ENCODE data around the gene PNMA8B. TPM values are rescaled to one million over a fixed set of nuclear protein-coding genes. Genes with fewer than 3 reads are reported as not detected.

The PNMA8B gene
- total RNA-seq, 1 donor from 2014 or later = 15.8 TPM

- Histone ChIP-seq H3K4me3 (no peak overlapping the region), H3K36me3 (no peaks in the 10 kb centered on the region), H3K27me3 (no peaks in the 10 kb centered on the region), H3K4me1 (peaks cover 8 to 50% of the 10 kb centered on the region in 2 donors), H3K9me3 (no peaks in the 10 kb centered on the region), H3K27ac (peak overlapping the region; percentile 94 to 96)
- no peak for TF ChIP-seq CTCF (IDR thresholded peaks at IDR 0.05)
- no peak for DNase-seq (ENCODE audit: low spot score in 2 of 2)
- intact Hi-C loops (cut with DNase I) = loop anchor here (2.0 to 5.0 kb wide), 2 partner anchors 24 to 60 kb away; partner anchors contain the start of gene CCDC8
Observed at GRCh38 chr19:46472592-46472991, 23.1 kb downstream of the PNMA8B start.

- no peaks in the 10 kb centered on the region for H3K9me3 ChIP-seq
- no peak for TF ChIP-seq CTCF (IDR thresholded peaks at IDR 0.05)
- peaks cover 8 to 50% of the 10 kb centered on the region in 2 donors for H3K4me1 ChIP-seq
- H3K27ac ChIP-seq = peak overlapping the region; percentile 94 to 96
- no peak for DNase-seq (ENCODE audit: low spot score in 2 of 2)
- peak overlapping the region; percentile 56 to 61 for H3K4me3 ChIP-seq
- no peaks in the 10 kb centered on the region for H3K27me3 ChIP-seq
- no peaks in the 10 kb centered on the region for H3K36me3 ChIP-seq
- intact Hi-C loops (cut with DNase I) = loop anchor here (2.0 to 5.0 kb wide), 2 partner anchors 23 to 60 kb away; partner anchors contain the start of gene CCDC8
Observed at GRCh38 chr19:46471811-46472543, 23.7 kb downstream of the PNMA8B start.

- peak in 1 of 3 experiments; percentile 14 for TF ChIP-seq CTCF (IDR thresholded peaks at IDR 0.05)
- intact Hi-C loops (cut with DNase I) = loop anchor here (5.0 kb wide), 1 partner anchor 59 kb away; the partner anchor contains the start of gene CCDC8
- Histone ChIP-seq H3K27ac (peak within 1 kb of the TSS; percentile 94 to 96), H3K4me1 (peaks cover 8 to 45% of the 10 kb centered on the region in 2 donors), H3K9me3 (no peaks in the 10 kb centered on the region), H3K27me3 (no peaks in the 10 kb centered on the region), H3K36me3 (no peaks in the 10 kb centered on the region), H3K4me3 (peak within 1 kb of the TSS; percentile 56 to 61)
- DNase-seq (ENCODE audit: low spot score in 2 of 2) = peak; percentile 55 to 93
Observed at GRCh38 chr19:46471116-46471733, 24.4 kb downstream of the PNMA8B start, which contains the start of gene PNMA8A. Gene PNMA8A (minus strand): TSS chr19:46471563. CDS start chr19:46471035, 528 bp downstream.

- no peaks in the 10 kb centered on the region for H3K9me3 ChIP-seq
- H3K4me1 ChIP-seq = peaks cover 8 to 37% of the 10 kb centered on the region in 2 donors
- H3K4me3 ChIP-seq = no peak overlapping the region
- no peak for TF ChIP-seq CTCF (IDR thresholded peaks at IDR 0.05)
- no peaks in the 10 kb centered on the region for H3K27me3 ChIP-seq
- peak overlapping the region; percentile 94 to 96 for H3K27ac ChIP-seq
- intact Hi-C loops (cut with DNase I) = loop anchor here (5.0 kb wide), 1 partner anchor 58 kb away; the partner anchor contains the start of gene CCDC8
- no peaks in the 10 kb centered on the region for H3K36me3 ChIP-seq
- DNase-seq (ENCODE audit: low spot score in 2 of 2) = no peak
Observed at GRCh38 chr19:46470376-46470775, 25.3 kb downstream of the PNMA8B start.

- Histone ChIP-seq H3K9me3 (no peaks in the 10 kb centered on the region), H3K36me3 (no peaks in the 10 kb centered on the region), H3K27ac (peak overlapping the region; percentile 94 to 96), H3K27me3 (no peaks in the 10 kb centered on the region), H3K4me1 (peaks cover 8 to 37% of the 10 kb centered on the region in 2 donors), H3K4me3 (no peak overlapping the region)
- DNase-seq (ENCODE audit: low spot score in 2 of 2) = no peak
- intact Hi-C loops (cut with DNase I) = loop anchor here (5.0 kb wide), 1 partner anchor 57 kb away; the partner anchor contains the start of gene CCDC8
- no peak for TF ChIP-seq CTCF (IDR thresholded peaks at IDR 0.05)
Observed at GRCh38 chr19:46469541-46470185, 26.0 kb downstream of the PNMA8B start.
